ENCODE measurements around the gene IL1RAPL2.

GRCh38 chrX:104762641-104763040 is 196.6 kb downstream of the IL1RAPL2 start:
- no peak for TF ChIP-seq NRF1 (IDR thresholded peaks at IDR 0.05; ENCODE audit: low read depth, low read length)
- no peak for TF ChIP-seq RAD21 (IDR thresholded peaks at IDR 0.05; ENCODE audit: low read length)
- TF ChIP-seq, protein P1, sequence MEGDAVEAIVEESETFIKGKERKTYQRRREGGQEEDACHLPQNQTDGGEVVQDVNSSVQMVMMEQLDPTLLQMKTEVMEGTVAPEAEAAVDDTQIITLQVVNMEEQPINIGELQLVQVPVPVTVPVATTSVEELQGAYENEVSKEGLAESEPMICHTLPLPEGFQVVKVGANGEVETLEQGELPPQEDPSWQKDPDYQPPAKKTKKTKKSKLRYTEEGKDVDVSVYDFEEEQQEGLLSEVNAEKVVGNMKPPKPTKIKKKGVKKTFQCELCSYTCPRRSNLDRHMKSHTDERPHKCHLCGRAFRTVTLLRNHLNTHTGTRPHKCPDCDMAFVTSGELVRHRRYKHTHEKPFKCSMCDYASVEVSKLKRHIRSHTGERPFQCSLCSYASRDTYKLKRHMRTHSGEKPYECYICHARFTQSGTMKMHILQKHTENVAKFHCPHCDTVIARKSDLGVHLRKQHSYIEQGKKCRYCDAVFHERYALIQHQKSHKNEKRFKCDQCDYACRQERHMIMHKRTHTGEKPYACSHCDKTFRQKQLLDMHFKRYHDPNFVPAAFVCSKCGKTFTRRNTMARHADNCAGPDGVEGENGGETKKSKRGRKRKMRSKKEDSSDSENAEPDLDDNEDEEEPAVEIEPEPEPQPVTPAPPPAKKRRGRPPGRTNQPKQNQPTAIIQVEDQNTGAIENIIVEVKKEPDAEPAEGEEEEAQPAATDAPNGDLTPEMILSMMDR (IDR thresholded peaks at IDR 0.05), result no peak
- TF ChIP-seq SMC3 (IDR thresholded peaks at IDR 0.05; ENCODE audit: low read depth, low read length), result no peak
- no peak for TF ChIP-seq TAF1 (IDR thresholded peaks at IDR 0.05; ENCODE audit: borderline replicate concordance, low read depth, low read length)
- TF ChIP-seq USF2 (IDR thresholded peaks at IDR 0.05; ENCODE audit: borderline replicate concordance, low read depth, low read length), result no peak
- no peak for TF ChIP-seq POLR2AphosphoS5 (IDR thresholded peaks at IDR 0.05; ENCODE audit: low read depth, low read length)

All from SK-N-SH (cell line).